GM19351 (cell line): ENCODE measurements around the gene PCBP4.
"Not testable (repeated sequence)": the region's sequence is repeated elsewhere in the genome, so short reads cannot be mapped to it uniquely, and the experiment has no call there.

Source experiments
- ATAC-seq: cut with Tn5 transposase; IDR thresholded peaks from one replicate; pipeline ENCODE4 v1.9.1; 2021; ENCODE audit warnings: mild to moderate bottlenecking, moderate library complexity; ENCODE audit not compliant: unreplicated experiment

Gene PCBP4

DNA sequence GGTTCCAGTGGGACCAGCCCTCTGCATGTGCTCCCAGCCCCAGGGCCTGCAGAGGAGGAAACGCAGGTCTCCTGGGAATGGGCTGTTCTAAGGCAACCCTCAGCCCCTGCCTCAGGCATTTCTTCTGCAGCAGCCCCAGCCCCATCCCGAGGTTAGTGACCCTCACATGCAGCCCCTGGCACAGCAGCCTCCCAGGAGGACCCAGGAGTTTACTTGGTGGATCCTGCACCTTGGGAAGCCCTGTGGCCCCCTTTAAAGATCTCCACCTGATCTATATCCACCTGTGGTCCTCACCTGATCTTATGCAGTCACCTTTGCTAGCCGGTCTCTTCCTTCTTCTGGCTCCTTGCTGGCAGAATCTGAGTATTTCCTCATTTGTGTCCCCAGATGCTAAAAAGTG lies 38.3 kb downstream of the PCBP4 start:
- not testable (repeated sequence) for ATAC-seq

GRCh38 chr3:51928438-51928837 lies 38.8 kb downstream of the PCBP4 start:
- ATAC-seq: no peak

- ATAC-seq: no peak
Measured at GRCh38 chr3:51927061-51927977, 39.9 kb downstream of the PCBP4 start.

GRCh38 chr3:51921081-51921578 lies 46.1 kb downstream of the PCBP4 start:
- ATAC-seq: no peak

- no peak for ATAC-seq
Measured at GRCh38 chr3:51916418-51916817, 50.8 kb downstream of the PCBP4 start.

DNA sequence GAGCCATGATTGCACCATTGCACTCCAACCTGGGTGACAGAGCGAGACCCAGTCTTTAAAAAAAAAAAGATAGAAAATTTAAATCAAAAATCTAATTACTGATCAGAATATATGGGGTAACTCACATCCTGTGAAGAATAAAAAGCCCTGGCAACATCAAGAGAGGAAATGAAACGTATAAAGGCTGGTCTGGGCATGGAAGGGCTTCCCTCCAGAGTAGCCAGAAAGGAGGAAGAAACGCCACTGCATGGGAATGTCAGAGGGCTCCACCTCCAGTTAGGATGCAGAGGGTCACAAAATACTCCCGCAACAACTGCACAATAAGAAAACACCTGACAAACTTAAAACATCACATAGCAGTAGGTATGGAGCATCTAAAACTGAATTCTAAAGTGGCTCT lies 59.2 kb downstream of the PCBP4 start:
- no peak for ATAC-seq
